ENCODE measurements around the gene AP2A2.
"Not testable (repeated sequence)": the region's sequence is repeated elsewhere in the genome, so short reads cannot be mapped to it uniquely, and the experiment has no call there.

The AP2A2 gene

GRCh38 chr11:958101-958500 lies 32.4 kb downstream of the AP2A2 start:
- H3K36me3 ChIP-seq (ENCODE audit: control insufficient read depth, low read length), result peaks cover 9% of the 10 kb centered on the region; the same call in 1 of the 2 replicates
- H3K9me2 ChIP-seq (replicated peaks; ENCODE audit: control insufficient read depth, low read length), result no peaks in the 10 kb centered on the region

GRCh38 chr11:959027-959426 lies 33.4 kb downstream of the AP2A2 start:
- Histone ChIP-seq H3K27ac (ENCODE audit: low read depth, low read length) (no peak overlapping the region), H3K4me2 (ENCODE audit: low read length) (no peak overlapping the region), H3K4me3 (ENCODE audit: low read length) (no peak overlapping the region), H3K79me2 (ENCODE audit: control insufficient read depth, low read length) (peaks cover 30% of the 10 kb centered on the region), H3K36me3 (ENCODE audit: control insufficient read depth, low read length) (peaks cover 9% of the 10 kb centered on the region; the same call in 1 of the 2 replicates), H3F3A (ENCODE audit: control insufficient read depth, insufficient read depth) (no peaks in the 10 kb centered on the region), H3K9me3 (ENCODE audit: control insufficient read depth, insufficient read depth, low read length) (no peaks in the 10 kb centered on the region), H3K4me1 (ENCODE audit: control insufficient read depth, low read length) (no peaks in the 10 kb centered on the region), H4K20me1 (ENCODE audit: control insufficient read depth, insufficient read depth, low read depth, low read length) (peaks cover 4% of the 10 kb centered on the region; the same call in 1 of the 2 replicates), H3K27me3 (ENCODE audit: control insufficient read depth, low read length) (no peaks in the 10 kb centered on the region), H3K9me2 (replicated peaks; ENCODE audit: control insufficient read depth, low read length) (no peaks in the 10 kb centered on the region)
- no peak for TF ChIP-seq CTCF (IDR thresholded peaks at IDR 0.05; ENCODE audit: low read depth, low read length, poor library complexity, severe bottlenecking)

More at GRCh38 chr11:958101-958500, 32.4 kb downstream of the AP2A2 start:
- TF ChIP-seq CTCF (IDR thresholded peaks at IDR 0.05; ENCODE audit: low read depth, low read length, poor library complexity, severe bottlenecking) (no peak), EZH2phosphoT487 (IDR thresholded peaks at IDR 0.05; ENCODE audit: borderline replicate concordance, low read length) (no peak)
- H4K20me1 ChIP-seq (ENCODE audit: control insufficient read depth, insufficient read depth, low read depth, low read length), result peaks cover 4% of the 10 kb centered on the region; the same call in 1 of the 2 replicates
- H3K9me3 ChIP-seq (ENCODE audit: control insufficient read depth, insufficient read depth, low read length), result no peaks in the 10 kb centered on the region
- no peak overlapping the region for H3K27ac ChIP-seq (ENCODE audit: low read depth, low read length)
- H3K27me3 ChIP-seq (ENCODE audit: control insufficient read depth, low read length), result no peaks in the 10 kb centered on the region
- no peaks in the 10 kb centered on the region for H3F3A ChIP-seq (ENCODE audit: control insufficient read depth, insufficient read depth)
- H3K4me3 ChIP-seq (ENCODE audit: low read length), result no peak overlapping the region
- no peaks in the 10 kb centered on the region for H3K4me1 ChIP-seq (ENCODE audit: control insufficient read depth, low read length)
- no peak overlapping the region for H3K4me2 ChIP-seq (ENCODE audit: low read length)
- peaks cover 31% of the 10 kb centered on the region for H3K79me2 ChIP-seq (ENCODE audit: control insufficient read depth, low read length)

- TF ChIP-seq CTCF (IDR thresholded peaks at IDR 0.05; ENCODE audit: low read depth, low read length, poor library complexity, severe bottlenecking), result no peak
- no peak for TF ChIP-seq EZH2phosphoT487 (IDR thresholded peaks at IDR 0.05; ENCODE audit: borderline replicate concordance, low read length)
- Histone ChIP-seq H4K20me1 (ENCODE audit: control insufficient read depth, insufficient read depth, low read depth, low read length) (peaks cover 4% of the 10 kb centered on the region; the same call in 1 of the 2 replicates), H3K4me1 (ENCODE audit: control insufficient read depth, low read length) (no peaks in the 10 kb centered on the region), H3K36me3 (ENCODE audit: control insufficient read depth, low read length) (peaks cover 9% of the 10 kb centered on the region; the same call in 1 of the 2 replicates), H3K27ac (ENCODE audit: low read depth, low read length) (no peak overlapping the region), H3F3A (ENCODE audit: control insufficient read depth, insufficient read depth) (no peaks in the 10 kb centered on the region), H3K9me2 (replicated peaks; ENCODE audit: control insufficient read depth, low read length) (no peaks in the 10 kb centered on the region), H3K79me2 (ENCODE audit: control insufficient read depth, low read length) (peaks cover 24% of the 10 kb centered on the region), H3K9me3 (ENCODE audit: control insufficient read depth, insufficient read depth, low read length) (no peaks in the 10 kb centered on the region), H3K4me2 (ENCODE audit: low read length) (no peak overlapping the region), H3K4me3 (ENCODE audit: low read length) (no peak overlapping the region), H3K27me3 (ENCODE audit: control insufficient read depth, low read length) (no peaks in the 10 kb centered on the region)
Observed at GRCh38 chr11:959608-960007, 33.9 kb downstream of the AP2A2 start.

- not testable (repeated sequence) for H3K27ac ChIP-seq (ENCODE audit: low read depth, low read length)
Observed at GRCh38 chr11:961310-961920, 35.7 kb downstream of the AP2A2 start.

More at GRCh38 chr11:961310-961920, 35.7 kb downstream of the AP2A2 start:
- H3K4me3 ChIP-seq (ENCODE audit: low read length); H3K27me3 ChIP-seq (ENCODE audit: control insufficient read depth, low read length); H3F3A ChIP-seq (ENCODE audit: control insufficient read depth, insufficient read depth); H3K36me3 ChIP-seq (ENCODE audit: control insufficient read depth, low read length); H3K4me1 ChIP-seq (ENCODE audit: control insufficient read depth, low read length); H4K20me1 ChIP-seq (ENCODE audit: control insufficient read depth, insufficient read depth, low read depth, low read length); H3K9me3 ChIP-seq (ENCODE audit: control insufficient read depth, insufficient read depth, low read length); H3K4me2 ChIP-seq (ENCODE audit: low read length); H3K9me2 ChIP-seq (replicated peaks; ENCODE audit: control insufficient read depth, low read length): not testable (repeated sequence)
- peaks cover 14% of the 10 kb centered on the region for H3K79me2 ChIP-seq (ENCODE audit: control insufficient read depth, low read length)
